Left lung (tissue), 10 donors: ENCODE data around the gene MTUS2. TPM values are rescaled to one million over a fixed set of nuclear protein-coding genes. Genes with fewer than 3 reads are reported as not detected.
"Not testable (repeated sequence)": the region's sequence is repeated elsewhere in the genome, so short reads cannot be mapped to it uniquely, and the experiment has no call there.

Experiments
- ATAC-seq: fragments of 200-7000 bp; cut with Tn5 transposase; one replicate; pipeline ENCODE4 v1.9.1; 2020; ENCODE audit warnings: moderate library complexity
- DNase-seq, 4 donors: peaks; one replicate each; pipeline ENCODE4 v3.0.0-alpha.2; 2013 to 2020
- H3K27ac ChIP-seq, 2 donors: fragments of 200-600 bp; sonication (generic) in 1 of 2; one replicate each; pipeline versions ENCODE4 v1.5.0 to v1.8.0; 2020 to 2021
- H3K27me3 ChIP-seq, 2 donors: fragments of 200-600 bp; sonication (generic) in 1 of 2; one replicate each; pipeline versions ENCODE4 v1.5.0 to v1.8.0; 2020 to 2021
- H3K36me3 ChIP-seq, 2 donors: fragments of 200-600 bp; sonication (generic) in 1 of 2; one replicate each; pipeline versions ENCODE4 v1.5.0 to v1.8.0; 2020 to 2021
- H3K4me1 ChIP-seq, 2 donors: fragments of 200-600 bp; one replicate each; pipeline ENCODE4 v1.8.0; 2021
- H3K4me3 ChIP-seq, 2 donors: fragments of 200-600 bp; sonication (generic) in 1 of 2; one replicate each; pipeline versions ENCODE4 v1.5.0 to v1.8.0; 2020 to 2021; ENCODE audit warnings: mild to moderate bottlenecking in 1 of 2
- H3K9me3 ChIP-seq, 2 donors: fragments of 200-600 bp; sonication (generic) in 1 of 2; one replicate each; pipeline versions ENCODE4 v1.5.0 to v1.8.0; 2020 to 2021
- CTCF ChIP-seq, 2 donors: fragments of 200-600 bp; sonication (generic) in 1 of 2; IDR thresholded peaks; one replicate each; pipeline versions ENCODE4 v1.5.0 to v1.8.0; 2021; ENCODE audit warnings: antibody characterized with exemption in 2 of 2
- intact Hi-C, 2 donors: fragments of 100-400 bp; cut with DNase I; formaldehyde crosslinking; loops; one replicate each; pipeline versions ENCODE4 v1.11.2 to v1.14.2; 2022
- polyA plus RNA-seq, 6 donors: library from polyadenylated mRNA; unstranded; fragments of 120-200 nt; gene quantifications; one replicate each; pipeline ENCODE4 v1.2.1, GENCODE V29; 2013; ENCODE audit not compliant: insufficient read length in 6 of 6
- total RNA-seq, 2 donors: library from RNA; stranded (reverse); fragmentation: NEBNext Ultra II Directional; extraction: Animal tissue kit (Norgen Biotek cat#: 25700); gene quantifications; one replicate each; pipeline ENCODE4 v1.2.1, GENCODE V29; 2021
- donor health status: DM: no; HTN: yes; CAD: no.
- donor health status: DM: no; HTN: no; CAD: no.

The MTUS2 gene
- total and polyA plus RNA-seq, 8 donors = 0.21 to 0.92 (median 0.50) TPM

- Histone ChIP-seq H3K4me3 (no peak overlapping the region), H3K27ac (no peak overlapping the region), H3K27me3 (no peaks in the 10 kb centered on the region), H3K4me1 (no peaks in the 10 kb centered on the region), H3K36me3 (no peaks in the 10 kb centered on the region), H3K9me3 (peaks cover 0 to 4% of the 10 kb centered on the region in 2 donors)
- intact Hi-C loops = no loop called here
- no peak for TF ChIP-seq CTCF (IDR thresholded peaks at IDR 0.05)
- no peak for DNase-seq
- ATAC-seq = no peak
These were observed 503.8 kb downstream of the MTUS2 start for GRCh38 chr13:29323954-29324353.

GRCh38 chr13:29324601-29325000 lies 504.5 kb downstream of the MTUS2 start:
- Histone ChIP-seq H3K4me3 (no peak overlapping the region), H3K27me3 (no peaks in the 10 kb centered on the region), H3K27ac (no peak overlapping the region), H3K4me1 (no peaks in the 10 kb centered on the region), H3K36me3 (no peaks in the 10 kb centered on the region), H3K9me3 (peaks cover 0 to 4% of the 10 kb centered on the region in 2 donors)
- no peak for TF ChIP-seq CTCF (IDR thresholded peaks at IDR 0.05)
- ATAC-seq (no peak), DNase-seq (no peak)
- intact Hi-C loops = no loop called here

- no peak for TF ChIP-seq CTCF (IDR thresholded peaks at IDR 0.05)
- Histone ChIP-seq H3K27ac (no peak overlapping the region), H3K4me1 (no peaks in the 10 kb centered on the region), H3K36me3 (no peaks in the 10 kb centered on the region), H3K4me3 (no peak overlapping the region), H3K9me3 (no peaks in the 10 kb centered on the region), H3K27me3 (no peaks in the 10 kb centered on the region)
- DNase-seq = no peak
- ATAC-seq = no peak
- intact Hi-C loops = no loop called here
These were observed 508.4 kb downstream of the MTUS2 start for GRCh38 chr13:29328501-29328900.

GRCh38 chr13:29336356-29336755 lies 516.2 kb downstream of the MTUS2 start:
- intact Hi-C loops = no loop called here
- no peaks in the 10 kb centered on the region for H3K4me1 ChIP-seq
- no peak overlapping the region for H3K4me3 ChIP-seq
- no peak for ATAC-seq
- no peak for DNase-seq
- H3K36me3 ChIP-seq = no peaks in the 10 kb centered on the region
- no peak for TF ChIP-seq CTCF (IDR thresholded peaks at IDR 0.05)
- no peak overlapping the region for H3K27ac ChIP-seq
- H3K27me3 ChIP-seq = no peaks in the 10 kb centered on the region
- peaks cover 0 to 16% of the 10 kb centered on the region in 2 donors for H3K9me3 ChIP-seq

- ATAC-seq (no peak), DNase-seq (no peak)
- H3K36me3 ChIP-seq = no peaks in the 10 kb centered on the region
These were observed 519.5 kb downstream of the MTUS2 start for GRCh38 chr13:29339386-29340272.

GRCh38 chr13:29345860-29346582 lies 525.9 kb downstream of the MTUS2 start:
- ATAC-seq, H3K4me3 ChIP-seq, DNase-seq, H3K9me3 ChIP-seq, H3K4me1 ChIP-seq, H3K36me3 ChIP-seq, H3K27ac ChIP-seq, H3K27me3 ChIP-seq: not testable (repeated sequence)
- intact Hi-C loops = loop anchor here in 1 of 2 donors (5.0 kb wide), 1 partner anchor 134 kb away; no protein-coding TSS in a partner anchor

More at GRCh38 chr13:29339386-29340272, 519.5 kb downstream of the MTUS2 start:
- no peaks in the 10 kb centered on the region for H3K4me1 ChIP-seq
- intact Hi-C loops = no loop called here
- no peaks in the 10 kb centered on the region for H3K27me3 ChIP-seq
- peaks cover 0 to 16% of the 10 kb centered on the region in 2 donors for H3K9me3 ChIP-seq
- TF ChIP-seq CTCF (IDR thresholded peaks at IDR 0.05) = no peak
- no peak overlapping the region for H3K27ac ChIP-seq
- H3K4me3 ChIP-seq = no peak overlapping the region
